Stimulated activated CD4-positive, alpha-beta T cell treated with anti-CD3 and anti-CD28 coated beads, TNF-alpha, amount 100 ng/mL, for 24 hours (primary cell): ENCODE data around the gene STXBP1.

ENCODE experiments used
- DNase-seq, 3 experiments: peaks; one replicate each; pipeline ENCODE4 v3.0.0-alpha.2; 2020; ENCODE audit warnings: low read depth in 3 of 3

Gene STXBP1

DNA sequence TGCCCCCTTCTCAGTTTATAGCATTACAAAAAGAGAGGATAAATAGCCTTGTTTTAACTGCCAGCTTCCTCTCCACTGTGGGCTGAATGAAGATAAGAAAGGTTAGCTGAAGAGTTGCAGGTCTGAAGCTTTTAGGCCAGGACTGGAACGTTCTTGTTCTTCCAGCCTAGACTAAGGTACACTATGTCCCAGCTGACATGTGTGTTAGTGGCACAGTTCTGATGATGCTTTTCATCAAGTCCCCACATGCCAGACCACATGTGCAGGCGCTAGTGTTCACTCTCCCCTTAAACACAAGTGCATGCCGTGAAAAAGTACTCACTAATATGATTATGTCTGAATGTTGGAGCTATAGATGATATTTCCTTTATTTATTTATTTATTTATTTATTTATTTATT is 40.7 kb downstream of the STXBP1 start:
- DNase-seq, result no peak

DNA sequence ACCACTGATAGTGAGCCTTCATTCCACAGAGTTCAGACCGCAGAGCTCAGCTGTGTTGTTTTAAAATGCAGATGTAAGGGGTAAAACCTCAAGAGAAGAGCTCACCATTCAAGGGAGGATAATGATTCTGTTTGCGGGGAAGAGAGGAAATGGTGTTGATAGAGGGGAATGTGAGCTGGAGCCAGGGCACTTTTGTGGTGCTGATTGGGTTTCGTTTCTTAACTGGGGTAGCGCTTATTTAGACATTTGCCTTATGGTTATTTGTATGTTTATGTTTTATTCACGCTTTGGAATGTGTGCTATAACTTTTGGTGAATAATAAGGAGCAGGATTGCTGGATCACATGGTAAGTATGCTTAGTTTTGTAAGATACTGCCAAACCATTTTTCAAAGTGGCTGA is 42.5 kb downstream of the STXBP1 start:
- DNase-seq, result no peak

DNA sequence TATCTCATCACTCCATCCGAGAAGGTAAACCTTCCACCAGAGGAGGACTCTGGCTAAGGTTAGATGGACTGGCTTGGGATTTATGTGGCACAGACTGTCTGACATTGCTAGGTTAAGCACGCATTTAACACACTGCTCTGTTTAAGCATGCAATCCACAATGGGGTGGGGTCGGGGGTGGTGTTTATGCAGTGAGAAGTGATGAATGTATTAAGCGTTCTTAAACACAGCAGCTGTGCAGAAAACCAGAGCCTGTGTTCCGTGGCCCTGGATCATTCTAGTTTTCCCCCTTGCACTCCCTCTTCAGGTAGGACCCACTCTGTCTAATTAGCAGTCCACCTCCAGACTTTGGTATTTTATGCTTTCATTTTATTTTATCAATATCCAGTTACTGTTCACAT is 46.4 kb downstream of the STXBP1 start:
- DNase-seq, result no peak

DNA sequence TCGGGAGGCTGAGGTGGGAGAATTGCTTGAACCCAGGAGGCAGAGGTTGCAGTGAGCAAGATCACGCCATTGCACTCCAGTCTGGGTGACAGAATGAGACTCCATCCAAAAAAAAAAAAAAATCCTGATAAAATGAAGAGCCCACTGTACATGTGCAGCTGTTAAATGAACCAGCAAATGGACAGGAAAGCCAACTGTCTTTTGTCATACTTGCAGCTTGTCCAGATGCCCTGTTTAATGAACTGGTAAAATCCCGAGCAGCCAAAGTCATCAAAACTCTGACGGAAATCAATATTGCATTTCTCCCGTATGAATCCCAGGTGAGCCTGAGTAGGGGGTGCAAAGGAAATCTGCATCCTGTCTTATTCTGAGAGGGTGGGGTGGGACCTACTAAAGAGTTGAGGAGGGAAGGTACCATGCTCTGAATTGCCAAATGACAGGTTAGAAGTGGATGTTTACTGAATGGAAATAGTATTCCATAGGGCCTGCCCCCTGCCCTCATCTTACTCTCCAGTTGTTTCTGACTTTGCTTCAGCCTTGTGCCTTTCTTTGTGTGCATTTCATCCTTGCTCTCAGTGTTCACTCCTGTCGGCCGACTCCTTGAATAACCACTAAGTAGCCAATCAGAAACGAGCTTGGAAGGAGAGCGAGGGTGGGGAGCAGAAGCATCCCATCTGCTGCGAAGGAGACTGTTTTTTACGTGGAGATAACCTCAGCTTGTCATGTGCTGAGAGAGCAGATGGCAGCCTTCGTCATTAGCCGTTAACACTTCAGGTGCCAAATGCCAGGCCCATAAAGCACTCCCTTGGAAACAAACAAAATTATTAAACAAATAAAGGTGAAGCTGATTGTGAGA is 49.0 kb downstream of the STXBP1 start:
- no peak for DNase-seq

DNA sequence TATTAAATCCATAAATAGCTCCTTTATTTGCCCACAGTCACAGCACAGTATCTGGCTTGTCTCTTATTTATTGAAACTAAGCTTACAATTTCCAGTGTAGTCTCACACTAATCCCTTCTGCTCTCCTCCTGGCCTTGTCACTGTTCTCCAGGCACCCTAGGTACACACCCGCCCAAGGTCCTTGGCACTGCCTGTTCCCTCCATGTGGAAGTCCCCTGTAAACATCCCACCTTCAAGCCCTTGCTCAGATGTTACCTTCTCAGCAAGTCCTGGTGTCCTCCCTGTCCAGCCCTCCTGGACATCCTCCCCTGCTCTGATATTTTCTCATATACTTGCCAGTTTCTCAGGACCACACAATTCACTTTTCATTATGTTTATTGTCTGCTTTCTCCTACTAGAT is 50.5 kb downstream of the STXBP1 start:
- no peak for DNase-seq

DNA sequence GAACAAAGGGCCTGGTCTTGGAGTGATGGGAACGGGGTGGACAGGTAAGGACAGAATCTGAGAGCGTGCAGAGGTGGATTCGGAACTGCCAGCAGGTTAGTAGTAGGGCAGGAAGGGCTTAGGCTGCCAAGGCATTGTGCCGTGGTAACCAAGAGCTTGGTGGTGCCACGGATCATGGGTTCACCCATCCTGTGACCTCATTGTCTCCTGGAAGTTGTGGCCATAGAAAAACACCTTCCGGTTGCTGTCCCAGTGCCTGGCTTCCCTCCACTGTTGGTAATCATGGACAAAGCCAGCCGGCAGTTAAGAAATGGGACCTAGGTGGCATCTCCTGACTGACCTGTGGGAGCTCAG is 52.2 kb downstream of the STXBP1 start:
- DNase-seq, result no peak

DNA sequence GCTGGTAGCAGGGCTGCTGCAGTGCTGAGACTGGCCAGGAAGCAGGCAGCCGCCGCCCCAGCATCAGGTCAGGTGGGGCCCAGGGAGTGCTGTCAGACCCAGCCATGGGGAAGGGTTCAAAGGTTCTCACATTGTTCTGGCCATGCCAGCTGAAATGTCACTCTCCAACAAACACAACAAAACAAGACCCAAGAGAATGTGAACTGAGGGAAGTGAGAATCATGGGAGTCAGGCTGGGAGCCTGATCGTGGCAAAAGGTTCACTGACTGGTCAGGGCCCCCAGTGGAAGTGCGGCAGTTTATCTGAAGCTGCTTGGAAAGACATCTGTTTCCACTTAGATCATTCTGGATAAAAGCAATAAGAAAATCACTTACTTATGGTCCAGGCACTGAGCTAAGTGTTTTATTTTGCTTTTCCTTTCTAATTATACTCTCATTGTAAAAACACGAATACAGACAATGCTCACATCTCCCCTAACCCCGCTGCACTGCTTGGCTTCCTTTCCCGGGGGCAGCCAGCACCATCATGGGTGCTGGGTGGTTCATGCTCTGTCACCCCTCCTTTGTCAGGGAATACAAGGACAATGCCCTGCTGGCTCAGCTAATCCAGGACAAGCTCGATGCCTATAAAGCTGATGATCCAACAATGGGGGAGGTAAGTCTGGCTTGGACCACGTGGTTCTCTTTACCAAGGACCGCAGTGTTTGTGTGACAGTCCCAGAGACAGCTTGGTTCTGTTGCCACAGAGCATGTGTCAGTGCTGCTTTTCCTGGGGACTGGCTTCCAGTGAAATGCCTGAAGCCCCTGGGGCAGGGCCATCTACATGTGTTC is 52.8 kb downstream of the STXBP1 start:
- DNase-seq, result no peak

DNA sequence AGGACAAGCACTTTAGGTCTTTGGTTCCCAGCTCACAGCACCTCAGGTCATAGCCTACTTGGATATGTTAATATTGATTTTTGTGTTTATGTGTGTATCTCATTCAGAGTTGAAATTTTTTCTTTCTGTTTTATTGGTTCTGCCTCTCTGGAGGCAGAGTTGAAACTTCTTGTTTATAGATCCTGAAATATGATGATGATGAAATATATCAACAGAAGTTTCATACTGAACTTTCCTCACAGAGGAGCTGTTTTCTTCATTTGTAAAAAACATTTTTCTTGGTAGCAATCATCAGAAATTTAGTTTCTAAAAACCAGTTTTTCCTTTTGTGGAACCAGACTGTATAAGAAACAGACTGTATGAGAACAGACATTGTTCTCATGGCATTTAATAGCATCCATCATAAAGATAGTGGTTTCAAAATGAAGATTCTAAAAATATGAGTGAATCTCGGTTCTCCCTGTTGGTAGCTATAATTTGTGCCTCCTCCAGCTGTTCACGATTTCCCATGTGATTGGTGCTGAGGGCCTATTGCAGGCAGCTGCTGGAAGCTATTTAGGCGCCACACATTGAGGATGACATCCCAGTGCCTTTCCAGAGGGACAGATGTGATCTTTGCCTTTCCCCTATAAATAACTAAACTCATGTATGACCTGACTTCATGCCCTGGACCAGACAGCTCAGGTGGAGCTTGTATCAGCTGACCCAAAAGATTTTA is 55.2 kb downstream of the STXBP1 start:
- no peak for DNase-seq

DNA sequence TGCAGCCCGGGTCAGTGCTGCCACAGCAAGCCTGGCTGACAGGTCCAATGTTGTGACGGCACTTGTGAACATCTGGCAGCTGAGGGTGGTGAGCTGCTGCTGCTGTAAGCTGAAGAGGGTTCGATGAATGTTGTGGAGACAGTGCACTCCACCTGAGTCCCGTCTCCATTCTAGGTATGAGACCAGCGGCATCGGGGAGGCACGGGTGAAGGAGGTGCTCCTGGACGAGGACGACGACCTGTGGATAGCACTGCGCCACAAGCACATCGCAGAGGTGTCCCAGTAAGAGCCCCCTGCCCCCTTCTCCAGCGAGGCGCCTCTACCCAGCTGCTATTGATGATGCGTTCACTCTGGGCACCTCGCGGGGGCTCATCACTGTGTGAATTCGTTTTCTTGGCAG is 55.8 kb downstream of the STXBP1 start:
- DNase-seq, result no peak

DNA sequence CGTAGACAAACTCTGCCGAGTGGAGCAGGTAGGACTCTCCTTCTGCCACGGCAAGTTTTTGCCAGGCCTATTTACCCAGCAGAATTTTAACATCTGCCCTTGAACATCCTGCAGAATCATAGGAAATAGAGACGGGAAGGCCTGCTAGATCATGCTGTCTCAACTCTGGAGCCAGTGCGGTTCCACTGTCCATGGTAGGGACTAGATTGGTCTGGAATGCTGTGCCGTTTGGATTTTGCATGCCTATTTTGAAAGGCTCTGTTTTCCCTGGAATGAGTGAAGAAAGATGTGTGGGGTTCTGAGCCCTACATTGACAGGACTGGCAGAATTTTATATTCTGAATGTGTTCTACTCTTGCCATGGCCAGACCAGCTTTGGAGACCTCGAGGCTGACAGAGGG is 61.2 kb downstream of the STXBP1 start:
- no peak for DNase-seq

DNA sequence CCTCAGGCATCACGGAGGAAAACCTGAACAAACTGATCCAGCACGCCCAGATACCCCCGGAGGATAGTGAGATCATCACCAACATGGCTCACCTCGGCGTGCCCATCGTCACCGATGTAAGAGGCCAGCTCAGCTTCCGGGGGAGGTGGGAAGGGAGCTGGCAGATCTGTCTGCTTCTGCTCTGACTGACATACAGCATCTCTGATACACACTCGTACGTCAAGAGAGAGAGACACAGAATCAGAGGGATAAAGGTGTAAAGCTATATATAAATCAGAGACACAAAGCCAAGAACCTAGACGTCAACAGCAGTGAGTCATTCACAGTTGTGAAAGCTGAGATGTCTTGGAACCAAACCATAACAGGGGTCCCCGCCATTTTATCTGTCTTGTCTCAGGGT is 64.6 kb downstream of the STXBP1 start:
- DNase-seq, result no peak

DNA sequence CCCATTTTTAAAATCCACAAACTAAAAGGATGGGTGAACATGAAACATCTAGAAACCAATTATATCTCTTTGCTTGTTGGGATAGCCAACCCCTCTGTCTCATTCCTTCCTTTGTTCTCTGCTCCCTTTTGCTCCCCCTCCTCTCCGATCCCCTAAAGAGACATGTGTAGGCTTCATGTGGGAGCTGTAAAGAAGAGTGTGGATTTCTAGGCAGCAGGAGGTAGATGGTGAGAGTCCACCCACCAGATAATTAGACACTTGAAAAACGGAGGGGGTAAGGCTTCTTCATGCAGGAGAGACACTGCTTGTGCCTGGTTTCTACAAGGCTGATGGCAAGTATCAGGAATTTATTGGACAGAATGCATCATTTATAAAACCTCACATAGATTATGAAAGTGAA is 67.4 kb downstream of the STXBP1 start:
- DNase-seq, result no peak

DNA sequence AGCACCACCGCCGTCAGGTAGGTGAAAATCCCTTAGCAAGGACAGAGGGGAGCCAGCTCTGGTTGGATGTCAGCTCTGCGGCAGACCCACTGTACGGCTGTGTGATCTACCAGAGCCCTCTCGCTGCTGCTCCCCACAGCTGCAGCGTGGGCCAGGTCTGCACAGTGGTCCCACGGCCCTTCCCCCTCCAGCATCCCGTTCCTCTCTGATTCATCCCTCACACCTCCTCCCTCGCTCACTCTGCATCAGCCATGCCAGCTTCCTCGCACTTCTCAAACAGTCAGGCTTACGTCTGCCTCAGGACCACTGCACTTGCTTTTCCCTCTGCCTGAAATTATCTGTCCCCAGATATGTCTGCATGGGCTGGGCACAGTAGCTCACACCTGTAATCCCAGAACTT is 68.1 kb downstream of the STXBP1 start:
- no peak for DNase-seq

DNA sequence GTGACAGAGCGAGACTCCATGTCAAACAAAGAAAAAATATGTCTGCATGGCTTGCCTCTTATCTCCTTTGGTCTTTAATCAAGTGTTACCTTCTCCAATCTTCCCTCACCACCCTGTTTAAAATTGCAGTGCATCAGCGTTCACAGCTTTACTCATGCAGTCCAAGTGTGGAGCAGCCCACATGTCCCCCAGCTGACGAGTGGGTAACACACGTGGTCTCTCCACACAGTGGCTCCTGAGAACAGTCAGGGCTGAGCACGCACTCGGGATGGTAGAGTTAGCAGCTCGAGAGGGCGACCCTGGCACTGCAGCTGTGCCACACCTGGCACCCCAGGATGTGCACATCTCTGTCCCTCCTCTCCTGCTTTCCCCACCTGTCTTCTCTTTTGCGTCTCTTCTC is 68.8 kb downstream of the STXBP1 start:
- no peak for DNase-seq

DNA sequence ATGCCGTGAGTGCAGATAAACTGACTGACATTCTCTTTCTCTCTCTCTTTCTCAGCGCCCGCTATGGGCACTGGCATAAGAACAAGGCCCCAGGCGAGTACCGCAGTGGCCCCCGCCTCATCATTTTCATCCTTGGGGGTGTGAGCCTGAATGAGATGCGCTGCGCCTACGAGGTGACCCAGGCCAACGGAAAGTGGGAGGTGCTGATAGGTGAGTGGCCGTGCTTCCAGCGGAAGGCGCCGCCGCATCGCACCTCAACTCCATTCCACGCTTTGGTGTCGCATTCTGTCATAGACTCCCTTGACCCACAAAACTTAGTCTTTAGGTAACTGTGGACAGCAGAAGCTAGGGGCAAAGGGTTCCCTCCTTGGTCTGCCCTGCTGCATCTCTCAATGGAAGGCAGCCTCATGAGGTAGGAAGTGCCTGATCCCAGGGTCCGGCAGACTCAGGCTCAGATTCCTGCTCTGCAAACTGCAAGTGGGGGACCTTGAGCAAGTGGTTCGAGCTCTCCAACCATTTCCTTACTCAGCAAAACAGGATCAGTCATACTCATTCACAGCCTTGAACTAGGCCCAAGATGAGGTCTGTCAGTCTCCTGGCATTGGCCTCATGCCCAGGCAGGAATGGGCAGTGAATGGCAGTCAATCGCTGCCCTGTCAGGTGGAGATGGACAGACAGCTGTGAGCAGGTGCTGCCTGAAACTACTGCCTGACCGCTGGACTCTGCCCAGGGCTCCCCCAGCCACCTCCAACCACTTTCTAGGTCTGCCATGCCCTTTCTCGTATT is 70.5 kb downstream of the STXBP1 start:
- DNase-seq, result no peak

DNA sequence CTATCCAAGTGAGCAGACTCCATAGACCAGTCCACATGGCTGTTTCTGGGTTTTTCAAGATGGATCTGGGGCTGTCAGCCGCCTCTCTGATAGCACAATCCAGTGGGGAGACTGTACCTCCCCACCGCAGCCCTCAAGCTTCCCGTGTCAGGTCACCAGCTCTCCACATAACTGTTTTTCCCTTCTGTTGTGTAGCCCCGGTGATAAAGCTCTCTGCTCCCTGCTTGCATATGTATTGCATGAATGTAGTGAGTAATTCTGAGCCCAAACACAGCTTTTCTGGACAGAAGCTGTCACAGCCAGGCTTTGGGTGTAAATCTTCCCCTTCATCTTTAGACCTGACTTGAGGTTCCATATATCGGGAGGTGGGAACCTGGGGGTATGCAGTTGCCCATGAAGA is 71.6 kb downstream of the STXBP1 start:
- DNase-seq, result no peak

DNA sequence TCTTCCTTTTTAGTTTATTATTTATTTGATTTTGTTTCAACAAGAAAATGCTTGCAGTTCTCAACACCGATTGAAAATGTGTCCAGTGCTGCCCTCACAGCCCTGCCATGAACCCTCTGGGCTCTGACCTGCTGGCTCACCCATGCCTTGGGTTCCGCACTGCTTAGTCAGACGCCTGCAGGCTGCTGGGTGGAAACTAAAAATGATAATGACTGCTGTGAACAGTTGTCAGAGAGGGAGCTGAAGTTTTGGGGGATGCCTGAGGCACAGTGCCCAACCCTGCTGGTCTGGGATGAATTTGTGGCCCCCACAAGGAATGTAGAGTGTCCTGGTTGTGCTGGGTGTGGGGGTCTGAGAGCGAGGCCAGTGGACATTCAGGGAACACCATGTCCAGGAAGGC is 72.5 kb downstream of the STXBP1 start:
- no peak for DNase-seq

DNA sequence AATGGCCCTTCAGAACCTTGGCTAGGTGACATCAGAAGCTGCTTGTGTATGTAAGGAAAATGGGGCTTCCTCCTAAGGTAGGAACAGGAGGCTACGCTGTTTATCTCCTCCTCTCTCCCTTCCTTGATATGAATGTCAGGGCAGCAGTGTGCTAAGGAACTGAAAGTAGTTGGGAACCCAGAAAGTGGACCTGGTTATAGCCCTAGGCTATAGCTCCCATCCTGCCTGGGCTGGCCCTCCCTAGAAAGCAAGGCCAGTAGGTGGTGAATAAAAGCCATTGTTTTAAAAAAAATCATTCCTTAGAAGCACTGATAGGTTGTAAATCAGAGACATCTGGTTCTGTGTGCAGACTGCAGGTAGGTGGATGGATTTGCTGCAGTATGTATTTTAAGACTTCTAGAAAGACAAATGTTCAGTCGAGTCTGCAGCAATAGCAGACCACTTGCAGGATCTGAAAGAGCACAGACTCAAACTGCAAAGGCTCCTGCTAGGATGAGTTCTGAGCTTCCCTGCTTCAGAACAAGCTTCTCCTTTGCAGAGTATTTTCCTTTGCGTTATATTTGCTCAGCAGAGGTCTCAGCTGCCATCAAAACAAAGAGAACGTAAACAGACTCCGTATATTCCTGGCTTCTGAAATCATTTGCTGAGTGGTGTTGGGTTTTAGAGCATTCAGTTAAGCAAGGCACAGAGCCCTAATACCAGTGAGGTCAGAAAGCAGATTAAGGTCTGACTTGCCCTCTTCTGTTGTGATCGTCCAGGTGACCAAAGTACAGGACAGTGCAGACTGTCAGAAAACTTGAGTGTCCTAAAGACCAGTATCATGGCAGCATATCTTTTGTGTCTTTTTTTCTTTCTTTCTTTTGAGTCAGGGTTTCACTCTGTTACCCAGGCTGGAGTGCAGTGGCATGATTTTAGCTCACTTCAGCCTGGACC is 74.7 kb downstream of the STXBP1 start:
- DNase-seq, result no peak

DNA sequence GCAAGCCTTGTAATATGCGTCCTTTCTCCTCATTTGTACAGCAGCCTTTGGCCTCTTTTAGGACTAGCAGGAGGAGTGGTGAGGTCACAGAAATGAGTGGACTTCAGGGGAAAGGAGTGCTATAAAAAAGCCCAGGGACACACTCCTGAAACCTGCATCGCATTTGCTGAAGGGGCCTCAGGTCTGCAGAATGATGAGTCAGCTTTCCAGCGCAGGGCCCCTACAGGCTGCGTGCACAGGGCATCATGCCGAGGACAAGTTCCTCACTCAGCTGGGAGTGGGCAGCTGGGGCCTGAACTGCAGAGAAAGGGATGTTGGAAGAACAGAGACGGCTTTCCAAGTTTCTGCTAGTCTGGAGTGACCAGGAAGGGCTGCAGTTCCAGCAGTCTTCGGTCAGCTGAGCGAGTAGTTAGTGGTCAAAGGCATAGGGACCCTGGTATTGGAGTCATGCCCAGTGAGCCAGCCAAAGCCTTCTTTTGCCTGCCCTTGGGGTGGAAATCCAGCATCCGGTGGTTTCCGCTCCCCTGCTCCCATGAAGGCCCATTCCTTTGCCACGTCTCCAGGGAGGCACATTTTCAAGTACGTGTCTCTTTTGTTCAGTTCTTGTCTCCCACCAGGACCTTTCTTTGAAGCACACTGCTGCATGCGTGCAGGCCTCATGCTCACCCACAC is 77.4 kb downstream of the STXBP1 start:
- DNase-seq, result no peak

DNA sequence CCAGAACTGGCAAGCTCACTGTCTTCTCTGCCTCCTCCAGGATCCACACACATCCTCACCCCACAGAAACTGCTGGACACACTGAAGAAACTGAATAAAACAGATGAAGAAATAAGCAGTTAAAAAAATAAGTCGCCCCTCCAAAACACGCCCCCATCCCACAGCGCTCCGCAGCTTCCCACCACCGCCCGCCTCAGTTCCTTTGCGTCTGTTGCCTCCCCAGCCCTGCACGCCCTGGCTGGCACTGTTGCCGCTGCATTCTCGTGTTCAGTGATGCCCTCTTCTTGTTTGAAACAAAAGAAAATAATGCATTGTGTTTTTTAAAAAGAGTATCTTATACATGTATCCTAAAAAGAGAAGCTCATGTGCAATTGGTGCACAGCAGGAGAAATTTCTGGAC is 78.7 kb downstream of the STXBP1 start:
- no peak for DNase-seq
